NCI-H69 (cell line): ENCODE results near the gene ANKRD55.
"Not testable (repeated sequence)": the region's sequence is repeated elsewhere in the genome, so short reads cannot be mapped to it uniquely, and the experiment has no call there.

Experiments used
- DNase-seq: peaks from one replicate; lab custom pipeline; 2025; lab: John Stamatoyannopoulos, UW

Gene ANKRD55

DNA sequence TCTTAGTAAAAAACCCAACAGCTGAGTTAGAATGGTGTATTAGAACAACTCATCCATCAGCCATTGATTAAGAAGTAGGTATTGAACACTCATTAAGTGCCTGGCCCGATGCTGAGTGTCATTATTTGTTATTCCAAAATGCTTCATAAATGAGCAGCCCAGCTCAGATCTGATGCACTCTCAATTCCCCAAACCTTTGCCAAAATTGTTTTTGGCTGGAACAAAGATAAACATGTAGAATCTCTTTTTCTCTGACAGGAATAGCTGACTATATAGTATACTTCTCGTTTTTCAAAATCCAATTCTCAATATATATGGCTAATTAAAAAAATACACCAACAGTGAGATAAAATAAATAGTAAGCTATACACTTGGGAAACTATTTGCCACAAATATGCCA is 20.0 kb upstream of the ANKRD55 start:
- no peak for DNase-seq

- no peak for DNase-seq
Measured at GRCh38 chr5:56251918-56252553, 18.9 kb upstream of the ANKRD55 start.

DNA sequence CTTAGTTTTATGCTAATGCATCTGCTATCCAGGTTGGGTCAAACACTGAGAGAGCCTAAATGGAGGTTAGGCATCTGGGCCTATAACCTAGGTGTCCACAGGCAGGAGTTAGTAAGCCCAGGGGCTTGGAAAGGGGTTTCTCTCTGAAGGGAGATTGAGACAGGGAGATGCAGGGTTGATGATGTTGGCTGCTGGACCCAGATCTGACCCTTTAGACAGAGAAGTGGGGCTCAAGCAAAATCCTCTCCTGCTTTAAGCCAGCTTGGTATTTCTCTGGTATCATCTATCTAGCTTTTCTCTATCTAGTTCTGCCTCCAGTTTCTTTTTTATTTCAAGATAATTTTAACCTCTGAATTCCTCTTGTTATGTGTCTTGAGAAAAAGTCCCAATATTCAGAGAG is 18.3 kb upstream of the ANKRD55 start:
- no peak for DNase-seq

GRCh38 chr5:56250011-56250410 is 16.9 kb upstream of the ANKRD55 start:
- DNase-seq = no peak

DNA sequence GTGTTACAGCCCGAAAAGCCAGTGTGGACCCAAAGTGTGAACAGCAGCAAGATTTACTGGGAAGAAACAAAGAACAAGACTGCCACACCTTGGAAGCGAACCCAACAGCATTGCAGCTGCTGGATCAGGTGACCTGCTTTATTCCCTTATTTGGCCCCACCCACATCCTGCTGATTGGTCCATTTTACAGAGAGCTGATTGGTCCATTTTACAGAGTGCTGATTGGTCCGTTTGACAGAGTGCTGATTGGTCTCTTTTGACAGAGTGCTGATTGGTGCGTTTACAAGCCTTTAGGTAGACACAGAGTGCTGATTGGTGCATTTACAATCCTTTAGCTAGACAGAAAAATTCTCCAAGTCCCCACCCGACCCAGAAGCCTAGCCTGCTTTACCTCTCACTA is 16.0 kb upstream of the ANKRD55 start:
- not testable (repeated sequence) for DNase-seq

DNA sequence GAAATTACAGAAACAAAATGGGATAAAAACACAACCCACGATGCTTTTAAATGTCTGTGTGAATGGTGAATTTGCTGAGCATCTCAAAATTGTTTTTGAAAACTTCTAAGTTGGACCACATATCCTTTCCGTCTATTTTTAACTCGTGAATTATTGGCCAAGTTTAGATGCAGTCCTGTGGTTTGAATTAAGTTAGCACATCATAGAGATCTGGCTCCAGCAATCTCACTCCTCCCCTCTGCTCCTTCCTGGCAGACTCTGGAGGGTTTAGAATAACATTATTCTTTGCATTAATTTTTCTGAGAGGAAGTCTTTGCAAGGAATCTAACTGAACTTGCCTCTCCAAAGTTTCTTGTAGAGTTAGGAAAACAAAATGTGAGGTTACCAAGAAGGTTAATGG is 14.5 kb upstream of the ANKRD55 start:
- DNase-seq = no peak

- no peak for DNase-seq
Measured at GRCh38 chr5:56246769-56247168, 13.6 kb upstream of the ANKRD55 start.

GRCh38 chr5:56245481-56245880 is 12.4 kb upstream of the ANKRD55 start:
- DNase-seq = no peak

- DNase-seq = no peak
Measured at GRCh38 chr5:56244627-56245026, 11.5 kb upstream of the ANKRD55 start.

DNA sequence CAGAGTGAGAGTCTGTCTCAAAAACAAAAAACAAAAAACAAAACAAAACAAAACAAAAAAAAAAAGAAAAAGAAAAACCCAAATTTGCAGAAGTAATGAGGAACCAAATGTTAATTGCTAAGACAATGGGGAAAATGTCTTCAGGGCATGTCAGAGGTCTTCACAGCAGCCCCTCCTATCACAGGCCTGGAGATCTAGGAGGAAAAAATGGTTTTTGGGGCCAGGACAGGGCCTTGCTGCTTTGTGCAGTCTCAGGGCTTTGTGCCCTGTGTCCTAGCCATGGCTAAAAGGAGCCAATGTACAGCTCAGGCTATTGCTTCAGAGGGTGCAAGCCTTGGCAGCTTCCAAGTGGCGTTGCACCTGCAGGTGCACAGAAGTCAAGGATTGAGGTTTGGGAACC is 9.1 kb upstream of the ANKRD55 start:
- DNase-seq = not testable (repeated sequence)

- DNase-seq = no peak
Measured at GRCh38 chr5:56232538-56232937, 592 bp downstream of the ANKRD55 start.

DNA sequence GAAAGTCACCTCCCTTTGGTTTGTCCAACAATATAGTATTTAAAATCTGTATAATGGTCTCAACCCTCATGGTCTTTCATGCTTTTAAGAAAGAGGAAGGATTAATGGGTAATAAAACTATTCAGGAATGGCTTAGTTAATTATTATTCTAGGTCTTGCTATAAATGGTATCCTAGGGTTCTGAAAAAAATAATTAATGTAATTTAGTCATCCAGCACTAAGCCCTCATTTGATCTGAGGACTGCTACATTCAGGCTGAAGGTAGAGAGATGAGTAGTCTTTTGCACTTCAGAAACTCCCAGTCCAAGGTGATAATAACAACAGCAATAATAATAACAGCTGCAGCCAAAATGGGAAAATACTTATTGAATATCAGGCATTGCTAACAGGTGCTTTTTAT is 2.6 kb downstream of the ANKRD55 start:
- no peak for DNase-seq

DNA sequence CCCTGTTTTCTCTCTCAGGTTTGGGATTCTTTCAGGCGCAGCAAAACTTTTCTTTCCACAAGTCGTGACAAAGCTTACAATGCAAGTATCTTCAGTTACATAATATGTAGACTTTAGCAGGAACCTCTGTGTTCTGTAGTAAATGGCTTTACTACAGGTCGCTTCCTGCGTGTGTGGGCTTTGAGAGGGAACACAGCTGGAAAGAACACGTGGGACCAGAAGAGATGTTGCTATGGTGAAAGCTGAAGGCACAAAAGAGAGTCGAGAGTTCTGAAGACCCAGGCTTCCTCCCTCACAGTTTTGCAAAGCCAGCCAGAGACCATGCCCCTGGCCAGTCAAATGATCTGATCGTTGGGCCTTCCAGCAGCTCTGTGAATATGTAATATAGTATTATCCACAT is 4.0 kb downstream of the ANKRD55 start:
- DNase-seq = no peak

DNA sequence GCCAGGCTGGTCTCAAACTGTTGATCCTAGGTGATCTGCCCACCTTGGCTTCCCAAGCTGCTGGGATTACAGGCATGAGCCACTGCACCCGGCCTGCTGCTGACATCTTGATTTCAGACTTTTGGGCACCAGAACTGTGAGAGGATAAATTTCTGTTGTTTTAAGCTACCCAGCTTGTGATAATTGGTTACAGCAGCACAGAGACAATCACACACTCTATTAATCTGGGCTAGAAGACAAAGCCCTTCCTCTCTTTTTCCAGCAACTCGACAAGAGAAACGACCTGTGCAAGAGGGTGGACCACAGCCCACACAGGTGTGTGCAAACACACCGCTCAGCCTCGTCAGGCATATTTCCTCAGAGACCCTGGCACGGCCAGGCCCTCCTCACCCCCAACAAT is 4.5 kb downstream of the ANKRD55 start:
- no peak for DNase-seq

DNA sequence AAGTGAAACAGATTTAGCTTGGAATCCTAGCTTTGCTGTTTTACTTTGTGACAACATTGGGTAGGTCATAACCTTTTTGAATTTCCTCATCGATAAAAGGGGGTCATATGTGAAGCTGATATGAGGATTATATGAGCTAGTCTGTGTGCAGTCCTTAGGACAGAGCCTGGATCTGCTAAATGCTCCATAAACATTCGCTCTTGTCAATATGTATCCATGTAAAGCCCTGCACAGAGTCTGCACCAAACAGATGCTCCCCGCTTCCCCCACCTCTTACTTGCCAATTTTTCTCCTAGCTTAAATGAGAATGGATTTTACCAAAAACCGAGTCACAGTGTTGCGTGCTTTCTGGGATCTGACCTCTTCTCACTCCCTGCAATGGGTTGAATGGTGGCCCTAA is 5.4 kb downstream of the ANKRD55 start:
- no peak for DNase-seq

DNA sequence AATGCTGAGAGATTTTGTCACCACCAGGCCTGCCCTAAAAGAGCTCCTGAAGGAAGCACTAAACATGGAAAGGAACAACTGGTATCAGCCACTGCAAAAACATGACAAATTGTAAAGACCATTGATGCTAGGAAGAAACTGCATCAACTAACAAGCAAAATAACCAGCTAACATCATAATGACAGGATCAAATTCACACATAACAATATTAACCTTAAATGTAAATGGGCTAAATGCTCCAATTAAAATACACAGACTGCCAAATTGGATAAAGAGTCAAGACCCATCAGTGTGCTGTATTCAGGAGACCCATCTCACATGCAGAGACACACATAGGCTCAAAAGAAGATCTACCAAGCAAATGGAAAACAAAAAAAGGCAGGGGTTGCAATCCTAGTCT is 9.8 kb downstream of the ANKRD55 start:
- DNase-seq = not testable (repeated sequence)

GRCh38 chr5:56221601-56222000 is 11.5 kb downstream of the ANKRD55 start:
- not testable (repeated sequence) for DNase-seq

DNA sequence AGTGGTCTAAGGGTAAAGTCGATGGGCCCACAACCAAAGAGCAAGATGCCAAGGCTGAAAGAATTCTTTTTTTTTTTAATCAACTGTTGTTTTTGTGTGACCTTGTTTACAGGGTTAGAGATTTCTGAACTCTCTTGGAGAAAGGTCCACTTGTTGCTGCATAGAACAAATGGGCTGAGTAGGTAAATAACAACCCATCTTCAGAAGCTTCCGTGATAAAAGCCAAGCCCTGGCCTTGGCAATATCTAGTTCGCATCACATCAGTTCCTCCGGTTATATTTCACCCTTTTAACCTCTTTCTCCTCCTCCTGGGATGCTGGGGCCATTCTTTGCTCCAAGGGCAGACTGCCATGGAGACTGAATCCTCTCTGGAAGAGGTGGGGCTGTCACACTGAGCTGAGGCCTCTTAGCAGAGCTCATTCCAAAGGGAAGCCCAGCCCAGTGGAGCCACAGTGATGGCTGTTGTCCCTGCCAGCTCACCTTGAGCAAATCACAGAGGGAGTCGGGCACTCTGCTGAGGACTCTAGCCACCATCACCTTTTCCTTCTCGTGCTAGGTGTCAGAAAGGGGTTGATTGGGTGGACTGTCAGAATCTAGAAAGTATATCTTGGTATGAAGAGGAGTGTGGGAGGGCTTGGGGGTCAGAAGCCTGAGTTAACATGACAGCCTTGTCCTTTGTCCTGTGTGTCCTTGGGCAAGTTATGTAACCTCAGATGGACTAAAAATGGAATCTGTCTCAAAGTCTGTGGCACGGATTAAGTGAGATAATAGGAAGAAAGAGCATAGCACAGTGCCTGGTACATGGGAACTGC is 17.9 kb downstream of the ANKRD55 start:
- DNase-seq = no peak

DNA sequence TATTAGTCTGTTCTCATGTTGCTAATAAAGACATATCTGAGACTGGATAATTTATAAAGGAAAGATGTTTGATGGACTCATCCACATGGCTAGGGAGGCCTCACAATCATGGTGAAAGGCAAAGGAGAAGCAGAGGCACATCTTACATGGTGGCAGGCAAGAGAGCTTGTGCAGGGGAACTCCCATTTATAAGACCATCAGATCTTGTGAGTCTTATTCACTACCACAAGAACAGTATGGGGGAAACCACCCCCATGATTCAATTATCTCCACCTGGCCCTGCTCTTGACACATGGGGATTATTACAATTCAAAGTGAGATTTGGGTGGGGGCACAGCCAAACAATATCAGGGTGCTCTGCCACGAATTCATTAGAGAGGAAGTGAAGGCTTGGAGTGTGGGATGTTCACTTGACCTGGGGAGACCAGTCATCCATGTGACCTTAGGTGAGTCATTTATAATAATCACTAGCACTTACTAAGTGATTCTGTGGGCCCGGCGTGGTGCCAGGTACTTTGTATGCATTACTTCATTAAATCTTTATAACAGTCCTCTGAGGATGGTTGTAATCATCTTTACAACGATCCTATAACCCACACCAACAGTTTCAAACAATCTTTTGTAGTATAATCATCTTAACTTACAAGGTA is 19.1 kb downstream of the ANKRD55 start:
- not testable (repeated sequence) for DNase-seq

DNA sequence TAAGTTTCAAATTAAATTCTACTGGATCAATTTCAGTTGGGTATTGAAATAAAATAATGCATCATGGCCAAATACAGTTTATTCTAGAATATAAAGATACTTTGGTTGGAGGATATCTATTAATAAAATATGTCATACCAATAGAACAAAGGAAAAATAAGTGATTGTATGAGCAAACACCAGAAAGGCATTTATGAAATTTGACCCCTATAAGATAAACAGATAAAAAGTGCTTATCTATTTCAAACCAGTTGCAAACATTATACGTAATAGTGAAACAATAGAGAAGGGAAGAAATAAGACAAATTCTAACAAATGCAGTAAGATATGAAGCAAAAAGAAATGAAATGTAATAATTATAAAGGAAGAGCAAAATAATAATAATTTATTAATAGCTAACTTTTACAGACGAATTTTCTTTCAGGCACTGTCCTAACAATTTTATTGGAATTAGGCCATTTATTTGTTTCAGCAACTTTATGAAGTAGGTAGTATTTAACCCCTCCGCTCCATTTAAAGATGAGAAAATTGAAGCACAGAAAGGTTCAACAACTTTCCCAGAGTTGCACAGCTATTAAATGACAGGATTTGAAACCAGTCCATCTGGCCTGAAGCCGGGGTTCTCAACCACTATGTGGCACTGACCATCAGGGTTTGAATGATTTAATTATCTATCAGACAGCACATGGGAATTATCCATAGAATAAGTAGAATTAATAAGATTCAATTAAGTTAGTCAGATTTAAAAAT is 20.8 kb downstream of the ANKRD55 start:
- no peak for DNase-seq

DNA sequence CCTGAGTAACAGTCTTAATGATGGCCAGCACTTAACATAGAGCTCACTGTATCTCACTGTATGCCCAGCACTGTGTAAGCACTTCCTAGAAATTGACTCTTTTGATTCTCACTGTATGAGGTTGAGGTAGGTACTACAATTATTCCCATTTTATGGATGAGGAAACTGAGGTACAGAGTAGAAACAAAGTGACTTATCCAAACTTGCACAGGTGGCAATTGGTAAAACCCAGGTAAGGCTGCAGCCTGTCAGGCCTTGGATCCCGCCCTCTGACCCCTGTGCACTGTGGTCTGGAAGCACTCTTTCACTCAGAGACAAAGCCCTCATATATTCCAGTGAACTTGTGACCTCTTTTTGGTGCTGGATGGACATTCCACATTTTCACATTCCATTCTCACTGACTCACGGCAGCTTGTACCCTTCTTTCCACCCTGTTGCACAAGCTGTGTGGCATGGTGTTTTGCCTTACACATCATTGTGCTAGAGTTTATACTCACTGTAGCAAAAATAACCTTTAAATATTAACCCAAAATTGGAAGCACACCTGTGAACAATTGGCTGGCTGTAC is 21.7 kb downstream of the ANKRD55 start:
- no peak for DNase-seq

DNA sequence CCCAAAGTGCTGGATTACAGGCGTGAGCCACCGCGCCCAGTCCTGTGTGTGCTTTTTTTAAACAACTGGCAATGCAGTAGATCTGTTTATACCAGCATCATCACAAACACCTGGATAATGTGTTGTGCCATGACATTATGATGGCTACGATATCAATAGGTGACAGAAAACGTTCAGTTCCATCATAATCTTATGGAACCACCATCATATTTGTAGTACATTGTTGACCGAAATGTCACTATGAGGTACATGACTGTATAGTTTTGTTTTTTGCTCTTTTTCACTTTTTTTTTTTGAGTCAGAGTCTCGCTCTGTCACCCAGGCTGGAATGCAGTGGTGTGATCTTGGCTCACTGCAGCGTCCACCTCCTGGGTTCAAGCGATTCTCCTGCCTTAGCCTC is 24.4 kb downstream of the ANKRD55 start:
- no peak for DNase-seq
